ENCODE results near the gene COQ10A.

DNA sequence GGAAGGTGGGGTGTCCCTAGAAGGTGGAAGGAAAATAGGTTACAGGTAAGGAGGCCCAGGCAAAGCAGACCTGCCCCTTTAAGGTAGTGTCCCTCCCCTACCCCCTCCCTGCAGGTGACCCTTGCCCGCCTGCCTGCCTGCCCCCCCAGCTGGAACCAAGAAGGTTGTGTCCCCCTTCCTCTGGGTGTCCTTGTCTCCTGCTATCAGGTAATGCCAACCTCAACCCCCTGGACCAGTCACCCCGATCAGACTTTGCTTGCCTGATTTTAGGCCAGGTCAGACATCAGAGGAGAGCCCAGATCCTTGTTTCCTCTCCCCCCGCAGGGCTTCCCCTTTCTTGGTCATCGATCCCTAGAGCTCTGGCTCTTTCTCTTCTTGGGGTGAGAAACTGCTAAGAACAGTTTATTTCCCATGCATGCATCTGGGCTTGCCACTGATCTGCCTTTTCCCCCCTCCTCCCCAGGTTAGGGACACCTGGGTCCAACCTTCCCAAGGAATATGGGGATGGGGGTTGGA lies 36.8 kb upstream of the COQ10A start, which contains the start of gene SLC39A5:
- TF ChIP-seq CTCF (IDR thresholded peaks at IDR 0.05; ENCODE audit: low read depth, low read length), result no peak
- no peak for TF ChIP-seq EZH2phosphoT487 (IDR thresholded peaks at IDR 0.05; ENCODE audit: low read depth)
